Glutamatergic neuron (in vitro differentiated cells): ENCODE results near the gene EMILIN1. TPM values are rescaled to one million over a fixed set of nuclear protein-coding genes. Genes with fewer than 3 reads are reported as not detected.

Experiments
- DNase-seq: peaks from one replicate; pipeline ENCODE4 v3.0.0; 2022
- H3K27ac Mint-ChIP-seq: one replicate; pipeline ENCODE4 v1.8.0; 2020; ENCODE audit warnings: mild to moderate bottlenecking, mixed read lengths, inconsistent platforms; ENCODE audit not compliant: unreplicated experiment
- H3K27me3 Mint-ChIP-seq: one replicate; pipeline ENCODE4 v1.8.0; 2020; ENCODE audit warnings: mild to moderate bottlenecking, moderate library complexity, mixed read lengths, inconsistent platforms; ENCODE audit not compliant: unreplicated experiment
- H3K36me3 Mint-ChIP-seq: one replicate; pipeline ENCODE4 v1.8.0; 2020; ENCODE audit warnings: mild to moderate bottlenecking, mixed read lengths, inconsistent platforms; ENCODE audit not compliant: unreplicated experiment
- H3K4me1 Mint-ChIP-seq: one replicate; pipeline ENCODE4 v1.8.0; 2020; ENCODE audit warnings: mild to moderate bottlenecking, low read depth, mixed read lengths, inconsistent platforms; ENCODE audit not compliant: unreplicated experiment
- H3K4me3 Mint-ChIP-seq: one replicate; pipeline ENCODE4 v1.8.0; 2020; ENCODE audit warnings: mild to moderate bottlenecking, mixed read lengths, inconsistent platforms; ENCODE audit not compliant: unreplicated experiment
- H3K9me3 Mint-ChIP-seq: one replicate; pipeline ENCODE4 v1.8.0; 2020; ENCODE audit warnings: mild to moderate bottlenecking, moderate library complexity, mixed read lengths, inconsistent platforms; ENCODE audit not compliant: unreplicated experiment
- total RNA-seq: library from RNA; stranded (reverse); fragmentation: NEBNext Ultra II Directional; extraction: Animal tissue kit (Norgen Biotek cat#: 25700); gene quantifications from one replicate; pipeline ENCODE4 v1.2.1, GENCODE V29; 2021; ENCODE audit not compliant: unreplicated experiment
- TF ChIP-seq, protein P1 (sequence below): fragments of 200-600 bp; sonication (generic); IDR thresholded peaks from one replicate; pipeline ENCODE4 v1.5.0; 2021; ENCODE audit not compliant: partially characterized antibody, unreplicated experiment

The EMILIN1 gene
- total RNA-seq, 1 donor from 2014 or later, result 3.2 TPM

DNA sequence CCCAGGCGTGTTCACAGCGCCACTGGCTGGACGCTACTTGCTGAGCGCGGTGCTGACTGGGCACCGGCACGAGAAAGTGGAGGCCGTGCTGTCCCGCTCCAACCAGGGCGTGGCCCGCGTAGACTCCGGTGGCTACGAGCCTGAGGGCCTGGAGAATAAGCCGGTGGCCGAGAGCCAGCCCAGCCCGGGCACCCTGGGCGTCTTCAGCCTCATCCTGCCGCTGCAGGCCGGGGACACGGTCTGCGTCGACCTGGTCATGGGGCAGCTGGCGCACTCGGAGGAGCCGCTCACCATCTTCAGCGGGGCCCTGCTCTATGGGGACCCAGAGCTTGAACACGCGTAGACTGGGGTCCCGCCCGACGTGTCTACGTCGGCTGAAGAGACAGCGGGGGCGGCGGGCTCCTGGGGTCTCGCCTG is 7.3 kb downstream of the EMILIN1 start:
- peaks cover 8% of the 10 kb centered on the region for H3K27me3 Mint-ChIP-seq
- peak overlapping the region; percentile 70 for H3K4me3 Mint-ChIP-seq
- TF ChIP-seq, protein P1, sequence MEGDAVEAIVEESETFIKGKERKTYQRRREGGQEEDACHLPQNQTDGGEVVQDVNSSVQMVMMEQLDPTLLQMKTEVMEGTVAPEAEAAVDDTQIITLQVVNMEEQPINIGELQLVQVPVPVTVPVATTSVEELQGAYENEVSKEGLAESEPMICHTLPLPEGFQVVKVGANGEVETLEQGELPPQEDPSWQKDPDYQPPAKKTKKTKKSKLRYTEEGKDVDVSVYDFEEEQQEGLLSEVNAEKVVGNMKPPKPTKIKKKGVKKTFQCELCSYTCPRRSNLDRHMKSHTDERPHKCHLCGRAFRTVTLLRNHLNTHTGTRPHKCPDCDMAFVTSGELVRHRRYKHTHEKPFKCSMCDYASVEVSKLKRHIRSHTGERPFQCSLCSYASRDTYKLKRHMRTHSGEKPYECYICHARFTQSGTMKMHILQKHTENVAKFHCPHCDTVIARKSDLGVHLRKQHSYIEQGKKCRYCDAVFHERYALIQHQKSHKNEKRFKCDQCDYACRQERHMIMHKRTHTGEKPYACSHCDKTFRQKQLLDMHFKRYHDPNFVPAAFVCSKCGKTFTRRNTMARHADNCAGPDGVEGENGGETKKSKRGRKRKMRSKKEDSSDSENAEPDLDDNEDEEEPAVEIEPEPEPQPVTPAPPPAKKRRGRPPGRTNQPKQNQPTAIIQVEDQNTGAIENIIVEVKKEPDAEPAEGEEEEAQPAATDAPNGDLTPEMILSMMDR, result no peak
- no peak overlapping the region for H3K27ac Mint-ChIP-seq
- DNase-seq, result peak; percentile 65
- H3K4me1 Mint-ChIP-seq, result peaks cover 14% of the 10 kb centered on the region
- peaks cover 5% of the 10 kb centered on the region for H3K9me3 Mint-ChIP-seq
- peaks cover 6% of the 10 kb centered on the region for H3K36me3 Mint-ChIP-seq

- Mint-ChIP-seq H3K9me3 (peaks cover 5% of the 10 kb centered on the region), H3K27ac (no peak overlapping the region)
Measured at GRCh38 chr2:27086090-27086723, 7.8 kb downstream of the EMILIN1 start.

GRCh38 chr2:27086724-27087593 is 8.5 kb downstream of the EMILIN1 start, which contains the start of gene KHK:
Gene KHK (plus strand): TSS chr2:27086772. CDS start chr2:27087260, 488 bp downstream.
- Mint-ChIP-seq H3K27ac (peak within 1 kb of the TSS; percentile 75), H3K36me3 (no peaks in the 10 kb centered on the region), H3K4me3 (peak within 1 kb of the TSS; percentile 86), H3K9me3 (peaks cover 7% of the 10 kb centered on the region), H3K4me1 (peaks cover 5% of the 10 kb centered on the region), H3K27me3 (peaks cover 3% of the 10 kb centered on the region)
- peak; percentile 47 for DNase-seq
- TF ChIP-seq, protein P1, result peak; percentile 45

More at GRCh38 chr2:27086090-27086723, 7.8 kb downstream of the EMILIN1 start:
- Mint-ChIP-seq H3K4me3 (peak overlapping the region; percentile 85), H3K27me3 (peaks cover 7% of the 10 kb centered on the region), H3K36me3 (peaks cover under 1% of the 10 kb centered on the region), H3K4me1 (peaks cover 8% of the 10 kb centered on the region)
- TF ChIP-seq, protein P1, result peak; percentile 97
- peak; percentile 99 for DNase-seq

- DNase-seq, result no peak
- Mint-ChIP-seq H3K36me3 (no peaks in the 10 kb centered on the region), H3K4me3 (peak overlapping the region; percentile 70), H3K27me3 (peaks cover 3% of the 10 kb centered on the region), H3K27ac (no peak overlapping the region), H3K9me3 (peaks cover 7% of the 10 kb centered on the region), H3K4me1 (peaks cover 7% of the 10 kb centered on the region)
- TF ChIP-seq, protein P1, result no peak
Measured at GRCh38 chr2:27087823-27088410, 9.5 kb downstream of the EMILIN1 start.
